KMS-11 (cell line): ENCODE data around the gene EFHB.
A peak's percentile ranks its signal among the peaks of the same experiment; 100 is the strongest.

Experiments
- H2AFZ ChIP-seq: fragments of 200-600 bp; sonication (generic); 2 replicates; pipeline ENCODE4 v1.6.1; 2016; ENCODE audit warnings: antibody characterized with exemption, mixed run types, low read depth
- H3K27ac ChIP-seq: fragments of 200-600 bp; sonication (generic); 2 replicates; pipeline ENCODE4 v1.6.1; 2016; ENCODE audit warnings: mild to moderate bottlenecking, mixed run types
- H3K27me3 ChIP-seq: fragments of 200-600 bp; sonication (generic); 2 replicates; pipeline ENCODE4 v1.6.1; 2017; ENCODE audit warnings: mild to moderate bottlenecking, low read depth, mixed run types, moderate library complexity; ENCODE audit not compliant: insufficient read depth
- H3K36me3 ChIP-seq: fragments of 200-600 bp; sonication (generic); 2 replicates; pipeline ENCODE4 v1.6.1; 2017; ENCODE audit warnings: mild to moderate bottlenecking, mixed run types; ENCODE audit not compliant: insufficient read depth
- H3K4me1 ChIP-seq: fragments of 200-600 bp; sonication (generic); 2 replicates; pipeline ENCODE4 v1.6.1; 2016; ENCODE audit warnings: mild to moderate bottlenecking, low read depth, mixed run types; ENCODE audit not compliant: poor library complexity, severe bottlenecking
- H3K4me2 ChIP-seq: fragments of 200-600 bp; sonication (generic); 2 replicates; pipeline ENCODE4 v1.7.0; 2016; ENCODE audit warnings: mild to moderate bottlenecking, mixed run types
- H3K4me3 ChIP-seq: fragments of 200-600 bp; sonication (generic); IDR thresholded peaks from 2 replicates; pipeline ENCODE4 v1.6.1; 2017; ENCODE audit warnings: low read depth, low read length, mixed read lengths; ENCODE audit not compliant: insufficient read depth
- H3K79me2 ChIP-seq: fragments of 200-600 bp; sonication (generic); 2 replicates; pipeline ENCODE4 v1.6.1; 2016; ENCODE audit warnings: low read depth, mixed run types; ENCODE audit not compliant: insufficient read depth
- H3K9ac ChIP-seq: fragments of 200-600 bp; sonication (generic); 2 replicates; pipeline ENCODE4 v1.6.1; 2016; ENCODE audit warnings: mild to moderate bottlenecking, mixed run types
- H4K20me1 ChIP-seq: fragments of 200-600 bp; sonication (generic); 2 replicates; pipeline ENCODE4 v1.6.1; 2016; ENCODE audit warnings: mild to moderate bottlenecking, mixed run types; ENCODE audit not compliant: insufficient read depth
- TF ChIP-seq, protein P1 (sequence below): fragments of 200-600 bp; sonication (generic); conservative IDR thresholded peaks from 2 replicates; pipeline ENCODE4 v1.6.1; 2017; ENCODE audit warnings: low read depth, mild to moderate bottlenecking, antibody characterized with exemption, low read length, moderate library complexity, mixed read lengths

The EFHB gene

DNA sequence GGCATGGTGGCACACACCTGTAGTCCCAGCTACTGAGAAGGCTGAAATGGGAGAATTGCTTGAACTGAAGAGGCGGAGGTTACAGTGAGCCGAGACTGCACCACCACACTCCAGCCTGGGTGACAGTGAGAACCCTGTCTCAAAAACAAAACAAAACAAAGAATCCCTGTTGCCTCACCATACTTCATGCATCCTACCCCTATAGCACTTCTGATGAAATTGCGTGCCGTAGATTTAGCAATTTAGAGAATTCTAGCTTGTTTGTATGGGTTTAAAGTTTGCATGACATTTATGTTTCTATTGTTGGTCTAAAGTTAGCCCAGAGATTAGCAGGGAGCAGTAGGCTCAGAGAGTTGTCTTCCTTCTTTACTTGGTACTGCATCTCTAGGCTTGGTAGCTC is 20.7 kb upstream of the EFHB start:
- Histone ChIP-seq H3K36me3 (no peaks in the 10 kb centered on the region), H3K4me1 (no peaks in the 10 kb centered on the region), H3K9ac (no peak overlapping the region), H3K79me2 (peaks cover 15% of the 10 kb centered on the region; the same call in 1 of the 2 replicates), H3K27ac (no peak overlapping the region), H3K4me2 (no peak overlapping the region), H3K4me3 (no peak overlapping the region), H2AFZ (no peak overlapping the region), H3K27me3 (no peaks in the 10 kb centered on the region), H4K20me1 (no peaks in the 10 kb centered on the region)
- TF ChIP-seq, protein P1, sequence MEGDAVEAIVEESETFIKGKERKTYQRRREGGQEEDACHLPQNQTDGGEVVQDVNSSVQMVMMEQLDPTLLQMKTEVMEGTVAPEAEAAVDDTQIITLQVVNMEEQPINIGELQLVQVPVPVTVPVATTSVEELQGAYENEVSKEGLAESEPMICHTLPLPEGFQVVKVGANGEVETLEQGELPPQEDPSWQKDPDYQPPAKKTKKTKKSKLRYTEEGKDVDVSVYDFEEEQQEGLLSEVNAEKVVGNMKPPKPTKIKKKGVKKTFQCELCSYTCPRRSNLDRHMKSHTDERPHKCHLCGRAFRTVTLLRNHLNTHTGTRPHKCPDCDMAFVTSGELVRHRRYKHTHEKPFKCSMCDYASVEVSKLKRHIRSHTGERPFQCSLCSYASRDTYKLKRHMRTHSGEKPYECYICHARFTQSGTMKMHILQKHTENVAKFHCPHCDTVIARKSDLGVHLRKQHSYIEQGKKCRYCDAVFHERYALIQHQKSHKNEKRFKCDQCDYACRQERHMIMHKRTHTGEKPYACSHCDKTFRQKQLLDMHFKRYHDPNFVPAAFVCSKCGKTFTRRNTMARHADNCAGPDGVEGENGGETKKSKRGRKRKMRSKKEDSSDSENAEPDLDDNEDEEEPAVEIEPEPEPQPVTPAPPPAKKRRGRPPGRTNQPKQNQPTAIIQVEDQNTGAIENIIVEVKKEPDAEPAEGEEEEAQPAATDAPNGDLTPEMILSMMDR = no peak

DNA sequence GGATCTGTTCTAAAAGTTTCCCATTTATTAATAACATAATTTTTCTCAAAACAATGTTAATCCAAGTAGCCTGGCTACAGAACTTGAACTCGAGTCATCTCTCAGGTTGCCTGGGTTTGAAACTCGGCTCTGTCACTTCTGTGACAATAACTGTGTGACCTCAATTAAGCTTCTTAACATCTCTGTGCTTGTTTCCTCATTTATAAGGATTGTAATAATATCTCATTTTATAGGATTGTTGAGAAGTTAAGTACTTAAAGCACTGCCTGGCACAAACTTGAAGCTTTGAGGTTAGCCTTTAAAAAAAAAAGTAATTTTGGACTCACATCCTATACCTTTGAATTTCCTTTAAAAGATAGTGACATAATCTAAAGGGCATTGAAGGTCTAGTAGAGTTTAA is 16.3 kb upstream of the EFHB start:
- Histone ChIP-seq H2AFZ (no peak overlapping the region), H4K20me1 (no peaks in the 10 kb centered on the region), H3K4me3 (no peak overlapping the region), H3K4me1 (peaks cover 12% of the 10 kb centered on the region), H3K36me3 (no peaks in the 10 kb centered on the region), H3K9ac (no peak overlapping the region), H3K4me2 (no peak overlapping the region), H3K27ac (no peak overlapping the region), H3K79me2 (peaks cover 39% of the 10 kb centered on the region), H3K27me3 (no peaks in the 10 kb centered on the region)
- TF ChIP-seq, protein P1 = no peak

DNA sequence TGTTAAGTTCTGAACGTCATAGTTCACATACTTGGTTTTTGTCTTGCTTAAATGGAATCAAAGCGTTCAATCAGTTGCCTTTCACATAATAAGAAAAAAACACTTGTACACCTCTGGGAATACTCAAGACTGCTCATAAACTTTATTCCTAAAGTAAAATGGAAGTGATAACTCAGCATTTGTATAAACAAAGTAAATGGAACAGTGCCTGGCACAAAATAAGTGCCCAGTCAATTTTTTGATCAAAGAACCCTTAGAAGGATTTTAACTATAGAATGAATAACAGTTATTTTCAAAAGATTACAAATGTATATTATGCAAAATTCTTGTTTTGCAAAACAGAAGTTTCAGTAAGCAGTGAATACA is 14.2 kb upstream of the EFHB start:
- Histone ChIP-seq H2AFZ (no peak overlapping the region), H3K9ac (peak overlapping the region; percentile 76; the same call in 1 of the 2 replicates), H3K27ac (peak overlapping the region; percentile 70; the same call in 1 of the 2 replicates), H4K20me1 (no peaks in the 10 kb centered on the region), H3K4me1 (peaks cover 12% of the 10 kb centered on the region), H3K79me2 (peaks cover 39% of the 10 kb centered on the region), H3K4me3 (peak overlapping the region; percentile 36), H3K27me3 (no peaks in the 10 kb centered on the region), H3K36me3 (no peaks in the 10 kb centered on the region), H3K4me2 (peak overlapping the region; percentile 83)
- TF ChIP-seq, protein P1 = no peak

DNA sequence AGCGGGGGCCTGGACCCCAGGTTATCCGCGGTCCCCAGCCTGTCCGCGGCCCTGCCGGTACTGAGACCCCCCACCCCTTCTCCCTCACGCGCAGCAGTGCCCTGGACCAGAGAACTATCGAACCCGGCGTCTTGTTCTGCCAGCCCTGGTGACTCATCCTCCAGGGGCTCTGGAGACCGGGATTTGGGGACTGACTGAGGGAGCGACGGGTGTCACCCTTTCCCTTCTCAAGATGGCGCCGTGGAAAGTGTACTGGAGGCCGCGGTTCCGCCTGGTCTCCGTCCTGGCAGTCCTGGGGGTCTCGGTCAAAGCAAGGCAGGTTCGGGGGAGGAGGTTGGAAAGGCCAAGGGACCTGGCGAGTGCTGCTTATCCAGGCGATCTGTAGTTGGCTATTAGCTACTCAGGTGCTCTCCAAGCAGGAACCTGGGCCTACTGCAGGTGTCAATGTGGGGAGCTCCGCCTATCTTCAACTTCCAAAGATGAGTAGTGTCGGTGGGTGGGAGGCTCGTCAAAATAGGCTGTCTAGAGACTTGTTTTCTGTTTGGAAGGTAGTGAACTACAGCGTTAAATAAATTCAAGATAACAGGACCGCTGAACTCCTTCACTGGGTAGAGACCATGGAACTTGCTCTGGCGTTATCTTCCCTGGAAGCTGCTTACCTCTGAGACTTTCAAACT is 13.7 kb upstream of the EFHB start:
- Histone ChIP-seq H3K79me2 (peaks cover 39% of the 10 kb centered on the region), H3K4me2 (peak overlapping the region; percentile 83), H3K27ac (peak overlapping the region; percentile 70), H3K4me1 (peaks cover 12% of the 10 kb centered on the region), H2AFZ (peak overlapping the region; percentile 91; the same call in 1 of the 2 replicates), H3K27me3 (no peaks in the 10 kb centered on the region), H4K20me1 (no peaks in the 10 kb centered on the region), H3K36me3 (no peaks in the 10 kb centered on the region), H3K9ac (peak overlapping the region; percentile 76), H3K4me3 (peak overlapping the region; percentile 36)
- TF ChIP-seq, protein P1 = no peak
